SK-N-SH (cell line): ENCODE data around the gene ENOX1. TPM values are rescaled to one million over a fixed set of nuclear protein-coding genes. Genes with fewer than 3 reads are reported as not detected.

Experiments
- CTCF ChIA-PET: fragments of 300-600, 350-600 bp; formaldehyde crosslinking; extraction: SDS; loops from one replicate; lab custom pipeline; 2021; lab: Yijun Ruan, JAX
- POLR2A ChIA-PET: fragments of 350-600 bp; sonication (Branson Sonifier 250); formaldehyde crosslinking; extraction: SDS; loops from one replicate; lab custom pipeline; 2020; ENCODE audit warnings: antibody characterized with exemption, inconsistent platforms; lab: Yijun Ruan, JAX
- DNase-seq: peaks from one replicate; pipeline ENCODE4 v3.0.0; 2012
- H2AFZ ChIP-seq: fragments of 200-600 bp; sonication (generic); 2 replicates; pipeline ENCODE4 v1.8.1; 2016; ENCODE audit warnings: antibody characterized with exemption, mild to moderate bottlenecking, low read depth
- H3F3A ChIP-seq: fragments of 200-600 bp; sonication (generic); replicated peaks from 2 replicates; pipeline ENCODE3; 2016; ENCODE audit warnings: antibody characterized with exemption, mild to moderate bottlenecking; ENCODE audit not compliant: insufficient read depth
- H3K27ac ChIP-seq, 2 experiments: fragments of 200-500 bp in 1 of 2; fragments of 200-600 bp in 1 of 2; sonication (Bioruptor generic) in 1 of 2; sonication (generic), shearing (Covaris generic) in 1 of 2; 2 replicates each; pipeline versions ENCODE4 v1.5.1 to v1.6.1; 2014 to 2016; ENCODE audit warnings: low read depth in 2 of 2, inconsistent platforms in 1 of 2, low read length in 1 of 2, mild to moderate bottlenecking in 1 of 2, mixed read lengths in 1 of 2
- H3K27me3 ChIP-seq: fragments of 200-600 bp; sonication (generic), shearing (Covaris generic); 2 replicates; pipeline ENCODE4 v1.6.1; 2016; ENCODE audit warnings: mixed run types; ENCODE audit not compliant: insufficient read depth
- H3K36me3 ChIP-seq, 2 experiments: fragments of 200-500 bp in 1 of 2; fragments of 200-600 bp in 1 of 2; sonication (Bioruptor generic) in 1 of 2; sonication (generic) in 1 of 2; replicated peaks in 1 of 2; 2 replicates each; pipeline versions ENCODE3 to v1.5.1; 2014 to 2016; ENCODE audit warnings: low read length in 1 of 2, mild to moderate bottlenecking in 1 of 2; ENCODE audit not compliant: insufficient read depth in 2 of 2, control insufficient read depth in 1 of 2
- H3K4me1 ChIP-seq, 2 experiments: fragments of 200-500 bp in 1 of 2; fragments of 200-600 bp in 1 of 2; sonication (Bioruptor generic) in 1 of 2; sonication (generic), shearing (Covaris generic) in 1 of 2; 2 replicates each; pipeline versions ENCODE4 v1.5.1 to v1.6.1; 2014 to 2016; ENCODE audit warnings: low read depth in 1 of 2, low read length in 1 of 2, mixed run types in 1 of 2; ENCODE audit not compliant: insufficient read depth in 2 of 2, control insufficient read depth in 1 of 2
- H3K4me2 ChIP-seq: fragments of 200-600 bp; sonication (generic), shearing (Covaris generic); 2 replicates; pipeline ENCODE4 v1.6.1; 2017; ENCODE audit warnings: mixed run types
- H3K4me3 ChIP-seq, 2 experiments: fragments of 200-500 bp in 1 of 2; fragments of 200-600 bp in 1 of 2; sonication (Bioruptor generic) in 1 of 2; sonication (generic), shearing (Covaris generic) in 1 of 2; 2 replicates each; pipeline versions ENCODE4 v1.5.1 to v1.8.1; 2014 to 2016; ENCODE audit warnings: low read depth in 2 of 2, inconsistent platforms in 1 of 2, low read length in 1 of 2, mild to moderate bottlenecking in 1 of 2, mixed read lengths in 1 of 2, moderate library complexity in 1 of 2
- H3K79me2 ChIP-seq: fragments of 200-600 bp; sonication (generic); 2 replicates; pipeline ENCODE4 v1.8.1; 2017; ENCODE audit warnings: mild to moderate bottlenecking; ENCODE audit not compliant: insufficient read depth
- H3K9ac ChIP-seq: fragments of 200-600 bp; sonication (generic); 2 replicates; pipeline ENCODE4 v1.6.1; 2017; ENCODE audit warnings: mixed run types
- H3K9me2 ChIP-seq: fragments of 200-600 bp; sonication (generic); 2 replicates; pipeline ENCODE4 v1.6.1; 2017; ENCODE audit warnings: mixed run types
- H3K9me3 ChIP-seq: fragments of 200-600 bp; sonication (generic); 2 replicates; pipeline ENCODE4 v1.6.1; 2017; ENCODE audit warnings: mixed run types, mild to moderate bottlenecking, moderate library complexity
- H4K20me1 ChIP-seq: fragments of 200-600 bp; sonication (generic); 2 replicates; pipeline ENCODE4 v1.6.1; 2017; ENCODE audit warnings: mild to moderate bottlenecking, mixed run types; ENCODE audit not compliant: insufficient read depth
- ELF1 ChIP-seq: IDR thresholded peaks from 2 replicates; pipeline ENCODE4 v1.4.0; 2012
- EP300 ChIP-seq, 2 experiments: IDR thresholded peaks; 2 replicates each; pipeline versions ENCODE4 v1.4.0 to v1.6.1; 2012; ENCODE audit warnings: borderline replicate concordance in 1 of 2, low read depth in 1 of 2, low read length in 1 of 2
- FOXJ3 ChIP-seq: sonication (generic); formaldehyde crosslinking; IDR thresholded peaks from 2 replicates; pipeline ENCODE4 v1.5.1; 2020; ENCODE audit warnings: mild to moderate bottlenecking, missing genetic modification reagents
- JUND ChIP-seq: IDR thresholded peaks from 2 replicates; pipeline ENCODE4 v1.4.0; 2012
- NFIC ChIP-seq: IDR thresholded peaks from 2 replicates; pipeline ENCODE4 v1.4.0; 2012; ENCODE audit warnings: borderline replicate concordance
- POLR2AphosphoS5 ChIP-seq: IDR thresholded peaks from 2 replicates; pipeline ENCODE4 v1.6.1; 2012; ENCODE audit warnings: low read depth, low read length
- RCOR1 ChIP-seq: fragments of 150-350 bp; IDR thresholded peaks from 2 replicates; pipeline ENCODE4 v1.6.1; 2017; ENCODE audit warnings: antibody characterized with exemption, low read length
- RFX5 ChIP-seq: IDR thresholded peaks from 2 replicates; pipeline ENCODE4 v1.6.1; 2012; ENCODE audit warnings: mild to moderate bottlenecking, improper control_type of control experiment, low read length
- RXRA ChIP-seq: IDR thresholded peaks from 2 replicates; pipeline ENCODE4 v1.4.0; 2012; ENCODE audit warnings: low read depth, mild to moderate bottlenecking, borderline replicate concordance
- SIN3A ChIP-seq: IDR thresholded peaks from 2 replicates; pipeline ENCODE4 v1.6.1; 2012; ENCODE audit warnings: low read depth, mild to moderate bottlenecking, low read length, moderate library complexity, borderline replicate concordance
- TCF12 ChIP-seq: IDR thresholded peaks from 2 replicates; pipeline ENCODE4 v1.4.0; 2012
- YY1 ChIP-seq: IDR thresholded peaks from 2 replicates; pipeline ENCODE4 v1.4.0; 2012; ENCODE audit warnings: low read depth, mild to moderate bottlenecking
- whole genome bisulfite sequencing: methylation state at CpG from one replicate; pipeline ENCODE4 v1.1.6; 2017; ENCODE audit warnings: low lambda C conversion rate; 5-methylcytosine and 5-hydroxymethylcytosine counted together
- polyA plus RNA-seq, 3 experiments: library from polyadenylated mRNA; depleted of rRNA; stranded (reverse); fragments of >200 nt; gene quantifications; 2 replicates each; pipeline ENCODE4 v1.2.3, GENCODE V29; 2012
- TF ChIP-seq, protein P1 (sequence below): IDR thresholded peaks from 2 replicates; pipeline ENCODE4 v1.6.1; 2012; ENCODE audit warnings: mild to moderate bottlenecking, low read depth, low read length, moderate library complexity
- TF ChIP-seq, protein P2 (sequence below): IDR thresholded peaks from 2 replicates; pipeline ENCODE4; 2012

The ENOX1 gene
- polyA plus RNA-seq, 1 of the 3 experiments (the other 2 are of a cell fraction), result 5.8 TPM

DNA sequence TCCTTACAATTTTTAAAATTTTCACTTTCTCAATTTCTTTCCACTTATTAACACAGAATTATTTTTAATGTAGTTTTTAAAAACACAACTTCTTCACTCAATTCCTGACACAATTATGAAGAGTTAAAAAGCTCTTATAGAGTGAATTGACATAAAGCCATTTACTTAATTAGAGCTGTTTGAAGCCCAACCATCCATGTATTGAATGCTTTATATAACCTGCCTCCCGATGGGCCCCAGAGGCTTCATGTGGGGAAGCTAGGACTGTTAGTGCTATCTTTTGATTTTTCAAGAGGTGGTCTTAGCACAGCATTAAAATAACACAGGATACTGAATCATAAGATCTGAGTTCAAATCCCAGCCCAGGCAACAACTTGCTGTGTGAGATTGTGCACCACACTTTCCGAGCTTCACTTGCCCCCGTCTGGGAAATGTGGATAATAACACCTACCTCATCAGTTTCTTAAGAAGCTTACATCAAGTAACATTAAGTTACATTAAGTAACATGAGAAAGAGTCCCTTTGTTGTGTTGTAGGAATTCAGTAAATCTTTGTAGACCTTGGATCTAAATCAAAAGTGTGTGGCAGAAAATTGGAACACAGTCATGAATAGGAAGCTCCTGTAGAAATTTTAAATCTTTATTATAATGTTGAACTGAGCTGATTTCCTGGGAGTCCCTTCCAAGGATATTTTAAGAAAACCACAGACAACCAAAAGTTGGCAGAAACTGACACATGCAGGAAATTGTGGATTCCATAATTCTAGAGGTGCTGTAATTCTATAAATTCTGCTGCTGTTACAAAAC lies 5.5 kb upstream of the ENOX1 start:
- no peaks in the 10 kb centered on the region for H3K9me3 ChIP-seq
- no peak overlapping the region for H3K9ac ChIP-seq
- no peak overlapping the region for H3K4me2 ChIP-seq
- H3K79me2 ChIP-seq, result no peaks in the 10 kb centered on the region
- no peaks in the 10 kb centered on the region for H4K20me1 ChIP-seq
- no peak overlapping the region for H2AFZ ChIP-seq
- ChIA-PET CTCF (interaction anchor here (1.0 to 4.8 kb wide), 5 partner anchors 12 to 909 kb away, joined by 3 to 28 read pairs (median 4); no protein-coding TSS in a partner anchor), POLR2A (no interaction called here)
- 78% methylated on average over 3 of the region's 3 CpGs for WGBS
- no peak overlapping the region for H3K27ac ChIP-seq
- no peaks in the 10 kb centered on the region for H3K27me3 ChIP-seq
- H3K4me3 ChIP-seq, result no peak overlapping the region
- H3K9me2 ChIP-seq, result no peaks in the 10 kb centered on the region
- H3K36me3 ChIP-seq, result no peaks in the 10 kb centered on the region
- peaks cover 0 to 6% of the 10 kb centered on the region in 2 experiments; a peak in 3 of 4 replicates for H3K4me1 ChIP-seq
- H3F3A ChIP-seq, result peaks cover 16% of the 10 kb centered on the region
- no peak for DNase-seq
- TF ChIP-seq JUND (peak; percentile 28; the same call in 1 of the 2 replicates), NFIC (peak; percentile 82), YY1 (no peak), SIN3A (no peak), ELF1 (no peak), RFX5 (no peak), TCF12 (peak; percentile 57), POLR2AphosphoS5 (no peak), FOXJ3 (CRISPR knock-in tag) (no peak), EP300 (IDR thresholded peaks at IDR 0.05; ENCODE audit: borderline replicate concordance in 1 of 2, low read depth in 1 of 2, low read length in 1 of 2) (peak; percentile 5 to 40; a peak in 1 of 4 replicates), RXRA (no peak), RCOR1 (no peak)
- TF ChIP-seq, protein P1, sequence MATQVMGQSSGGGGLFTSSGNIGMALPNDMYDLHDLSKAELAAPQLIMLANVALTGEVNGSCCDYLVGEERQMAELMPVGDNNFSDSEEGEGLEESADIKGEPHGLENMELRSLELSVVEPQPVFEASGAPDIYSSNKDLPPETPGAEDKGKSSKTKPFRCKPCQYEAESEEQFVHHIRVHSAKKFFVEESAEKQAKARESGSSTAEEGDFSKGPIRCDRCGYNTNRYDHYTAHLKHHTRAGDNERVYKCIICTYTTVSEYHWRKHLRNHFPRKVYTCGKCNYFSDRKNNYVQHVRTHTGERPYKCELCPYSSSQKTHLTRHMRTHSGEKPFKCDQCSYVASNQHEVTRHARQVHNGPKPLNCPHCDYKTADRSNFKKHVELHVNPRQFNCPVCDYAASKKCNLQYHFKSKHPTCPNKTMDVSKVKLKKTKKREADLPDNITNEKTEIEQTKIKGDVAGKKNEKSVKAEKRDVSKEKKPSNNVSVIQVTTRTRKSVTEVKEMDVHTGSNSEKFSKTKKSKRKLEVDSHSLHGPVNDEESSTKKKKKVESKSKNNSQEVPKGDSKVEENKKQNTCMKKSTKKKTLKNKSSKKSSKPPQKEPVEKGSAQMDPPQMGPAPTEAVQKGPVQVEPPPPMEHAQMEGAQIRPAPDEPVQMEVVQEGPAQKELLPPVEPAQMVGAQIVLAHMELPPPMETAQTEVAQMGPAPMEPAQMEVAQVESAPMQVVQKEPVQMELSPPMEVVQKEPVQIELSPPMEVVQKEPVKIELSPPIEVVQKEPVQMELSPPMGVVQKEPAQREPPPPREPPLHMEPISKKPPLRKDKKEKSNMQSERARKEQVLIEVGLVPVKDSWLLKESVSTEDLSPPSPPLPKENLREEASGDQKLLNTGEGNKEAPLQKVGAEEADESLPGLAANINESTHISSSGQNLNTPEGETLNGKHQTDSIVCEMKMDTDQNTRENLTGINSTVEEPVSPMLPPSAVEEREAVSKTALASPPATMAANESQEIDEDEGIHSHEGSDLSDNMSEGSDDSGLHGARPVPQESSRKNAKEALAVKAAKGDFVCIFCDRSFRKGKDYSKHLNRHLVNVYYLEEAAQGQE, result no peak
- TF ChIP-seq, protein P2, sequence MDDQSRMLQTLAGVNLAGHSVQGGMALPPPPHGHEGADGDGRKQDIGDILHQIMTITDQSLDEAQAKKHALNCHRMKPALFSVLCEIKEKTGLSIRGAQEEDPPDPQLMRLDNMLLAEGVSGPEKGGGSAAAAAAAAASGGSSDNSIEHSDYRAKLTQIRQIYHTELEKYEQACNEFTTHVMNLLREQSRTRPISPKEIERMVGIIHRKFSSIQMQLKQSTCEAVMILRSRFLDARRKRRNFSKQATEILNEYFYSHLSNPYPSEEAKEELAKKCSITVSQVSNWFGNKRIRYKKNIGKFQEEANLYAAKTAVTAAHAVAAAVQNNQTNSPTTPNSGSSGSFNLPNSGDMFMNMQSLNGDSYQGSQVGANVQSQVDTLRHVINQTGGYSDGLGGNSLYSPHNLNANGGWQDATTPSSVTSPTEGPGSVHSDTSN, result peak; percentile 73
